Limb (tissue), 2 donors: ENCODE measurements around the gene CBLC.
"Not testable (repeated sequence)": the region's sequence is repeated elsewhere in the genome, so short reads cannot be mapped to it uniquely, and the experiment has no call there.

Source experiments
- DNase-seq, 2 donors: peaks; one replicate each; pipeline ENCODE4 v3.0.0-alpha.2; 2016; ENCODE audit errors: extremely low spot score in 2 of 2

The CBLC gene

GRCh38 chr19:44818466-44819031, 40.9 kb downstream of the CBLC start:
- DNase-seq: no peak

DNA sequence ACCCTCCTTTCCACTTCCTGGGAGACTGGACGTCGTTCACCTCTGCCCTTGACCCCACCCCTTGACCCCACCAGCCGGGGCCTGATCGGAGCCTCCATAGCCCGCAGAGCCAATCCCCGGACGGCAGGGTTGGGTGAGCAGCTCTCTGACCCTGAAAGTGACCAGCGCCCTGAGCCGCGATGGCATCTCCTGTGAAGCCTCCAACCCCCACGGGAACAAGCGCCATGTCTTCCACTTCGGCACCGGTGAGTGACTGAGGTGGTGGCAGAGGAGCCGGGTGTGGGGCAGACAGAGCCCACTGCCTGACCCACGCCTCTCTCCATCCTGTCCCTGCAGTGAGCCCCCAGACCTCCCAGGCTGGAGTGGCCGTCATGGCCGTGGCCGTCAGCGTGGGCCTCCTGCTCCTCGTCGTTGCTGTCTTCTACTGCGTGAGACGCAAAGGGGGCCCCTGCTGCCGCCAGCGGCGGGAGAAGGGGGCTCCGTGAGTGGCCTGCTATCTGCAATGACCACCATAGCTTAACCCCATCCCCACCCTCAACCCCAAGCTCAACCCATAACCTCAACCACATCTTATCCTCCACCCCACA, 41.6 kb downstream of the CBLC start:
- no peak for DNase-seq

- no peak for DNase-seq
Observed at GRCh38 chr19:44820648-44821609, 43.2 kb downstream of the CBLC start.

DNA sequence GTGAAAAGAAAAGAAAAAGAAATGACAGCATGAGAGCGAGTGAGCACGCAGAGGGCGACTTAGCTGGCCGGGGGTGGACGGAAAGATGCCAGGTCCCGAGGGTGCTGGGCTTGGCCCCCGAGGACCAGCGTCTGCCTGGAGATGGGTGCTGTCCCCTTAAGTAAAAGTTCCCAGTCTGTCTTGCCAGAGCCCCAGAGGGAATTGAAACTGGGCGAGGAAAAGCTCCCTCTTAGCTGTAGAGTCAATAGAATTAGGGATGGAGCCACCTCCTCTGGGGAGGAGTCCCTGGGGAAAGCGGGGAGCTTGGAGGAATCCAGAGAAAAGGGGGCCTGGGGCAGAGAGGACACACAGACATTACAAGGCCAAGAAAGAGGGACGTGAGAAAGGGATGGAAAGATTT, 44.5 kb downstream of the CBLC start:
- no peak for DNase-seq

GRCh38 chr19:44822670-44823372, 45.1 kb downstream of the CBLC start:
- no peak for DNase-seq

DNA sequence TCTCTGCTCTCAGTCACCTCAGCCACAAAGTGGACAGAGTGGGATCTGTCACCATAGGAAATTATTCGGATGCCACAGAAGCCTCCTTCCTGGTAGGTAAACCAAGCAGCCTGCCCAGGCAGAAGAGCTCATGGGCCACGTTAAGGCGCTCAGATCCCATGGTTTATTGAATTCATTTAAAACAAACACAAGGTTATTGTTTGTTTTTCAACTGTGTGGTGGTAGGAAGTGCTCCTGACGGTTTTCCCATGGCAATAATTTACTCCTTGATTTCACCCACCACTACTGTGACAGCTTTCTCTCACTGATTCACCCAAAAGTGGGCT, 45.6 kb downstream of the CBLC start:
- DNase-seq: no peak

DNA sequence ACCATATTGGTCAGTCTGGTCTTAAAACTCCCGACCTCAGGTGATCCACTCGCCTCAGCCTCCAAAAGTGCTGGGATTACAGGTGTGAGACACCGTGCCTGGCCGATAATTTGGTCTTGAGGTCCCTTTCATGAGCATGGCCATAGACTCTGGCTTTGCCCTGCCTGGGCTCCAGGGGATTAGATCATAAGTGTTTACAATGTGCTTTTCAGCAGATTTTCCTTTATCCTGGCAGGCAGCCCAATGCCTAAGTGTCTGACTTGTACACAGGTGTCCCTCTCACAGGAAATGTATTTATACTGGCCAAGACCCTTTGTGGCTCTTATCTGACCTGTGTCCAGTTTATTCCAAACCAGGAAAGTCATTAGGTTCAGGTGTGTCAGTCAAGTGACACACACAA, 47.1 kb downstream of the CBLC start:
- no peak for DNase-seq

- DNase-seq: not testable (repeated sequence)
Observed at GRCh38 chr19:44832875-44833274, 55.2 kb downstream of the CBLC start.

DNA sequence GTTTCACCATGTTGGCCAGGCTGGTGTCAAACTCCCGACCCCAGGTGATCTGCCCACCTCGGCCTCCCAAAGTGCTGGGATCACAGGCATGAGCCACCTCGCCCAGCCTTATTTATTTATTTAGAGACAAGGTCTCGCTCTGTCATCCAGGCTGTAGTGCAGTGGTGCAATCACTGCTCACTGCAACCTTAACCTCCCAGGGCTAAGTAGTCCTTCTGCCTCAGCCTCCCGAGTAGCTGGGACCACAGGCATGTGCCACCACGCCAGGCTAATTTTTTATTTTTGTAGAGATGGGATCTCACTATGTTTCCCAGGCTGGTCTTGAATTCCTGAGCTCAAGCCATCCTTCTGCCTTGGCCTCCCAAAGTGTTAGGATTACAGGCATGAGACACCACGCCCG, 56.7 kb downstream of the CBLC start:
- DNase-seq: not testable (repeated sequence)

- no peak for DNase-seq
Observed at GRCh38 chr19:44839276-44839675, 61.6 kb downstream of the CBLC start.

- DNase-seq: no peak
Observed at GRCh38 chr19:44840811-44841210, 63.1 kb downstream of the CBLC start.

GRCh38 chr19:44841231-44841630, 63.5 kb downstream of the CBLC start:
- no peak for DNase-seq

DNA sequence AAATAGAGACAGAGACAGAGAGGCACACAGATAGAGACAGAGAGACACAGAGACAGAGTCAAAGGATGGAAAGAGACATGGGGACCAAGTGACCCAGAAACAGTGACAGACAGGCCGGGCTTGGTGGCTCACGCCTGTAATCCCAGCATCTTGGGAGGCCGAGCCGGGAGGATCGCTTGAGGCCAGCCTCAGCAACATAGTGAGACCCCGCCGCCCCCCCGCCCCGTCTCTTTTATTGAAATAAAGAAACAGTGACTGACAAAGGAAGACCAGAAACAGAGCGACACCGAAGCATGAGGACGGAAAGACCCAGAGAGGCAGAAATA, 67.6 kb downstream of the CBLC start:
- DNase-seq: no peak

DNA sequence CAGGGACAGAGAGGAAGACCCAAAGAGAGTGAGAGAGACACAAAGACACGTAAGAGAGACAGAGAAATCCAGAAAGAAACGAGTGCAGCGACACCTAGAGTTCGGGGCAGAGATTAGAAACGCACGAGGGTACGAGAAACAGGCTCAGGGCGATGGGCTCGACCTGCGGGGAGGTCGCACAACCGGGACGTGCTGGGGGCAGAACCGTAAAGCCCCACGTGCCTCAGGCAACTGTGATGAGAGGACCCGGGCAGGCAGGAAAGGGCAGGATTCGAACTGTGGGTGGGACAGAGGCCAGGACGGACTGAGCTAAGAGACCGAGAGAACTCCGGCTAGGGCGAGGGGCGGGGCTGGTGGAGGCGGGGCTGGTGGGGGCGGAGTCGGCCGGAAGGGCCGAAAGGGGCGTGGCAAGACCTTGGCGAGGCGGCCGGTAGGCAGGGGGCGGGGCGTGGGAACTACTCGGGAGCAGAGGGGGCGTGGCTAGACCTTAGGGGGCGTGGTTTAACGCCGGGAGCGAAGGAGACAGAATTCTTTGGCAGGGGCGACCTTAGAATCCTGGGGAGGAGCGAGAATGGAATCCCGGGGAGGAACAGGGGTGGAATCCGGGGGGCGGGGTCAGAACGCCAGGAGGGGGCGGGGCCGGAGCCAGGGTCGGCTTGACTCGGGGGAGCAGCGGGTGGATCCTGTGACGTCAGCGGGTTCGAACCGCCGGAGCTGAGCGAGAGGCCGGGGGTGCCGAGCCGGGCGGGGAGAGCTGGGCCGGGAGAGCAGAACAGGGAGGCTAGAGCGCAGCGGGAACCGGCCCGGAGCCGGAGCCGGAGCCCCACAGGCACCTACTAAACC, 68.1 kb downstream of the CBLC start, which contains the start of gene NECTIN2:
Gene NECTIN2 (plus strand): TSS at position 686 of the 843 bp plus-strand sequence. CDS start 229 bp downstream, outside the sequence.
- DNase-seq: peak; percentile 96 to 100

- peak; percentile 19 to 82 for DNase-seq
Observed at GRCh38 chr19:44846455-44847143, 68.9 kb downstream of the CBLC start.

- peak; percentile 15 to 75 for DNase-seq
Observed at GRCh38 chr19:44847144-44848035, 69.7 kb downstream of the CBLC start.

- DNase-seq: peak in 1 of 2 donors; percentile 50
Observed at GRCh38 chr19:44848036-44848811, 70.5 kb downstream of the CBLC start.

DNA sequence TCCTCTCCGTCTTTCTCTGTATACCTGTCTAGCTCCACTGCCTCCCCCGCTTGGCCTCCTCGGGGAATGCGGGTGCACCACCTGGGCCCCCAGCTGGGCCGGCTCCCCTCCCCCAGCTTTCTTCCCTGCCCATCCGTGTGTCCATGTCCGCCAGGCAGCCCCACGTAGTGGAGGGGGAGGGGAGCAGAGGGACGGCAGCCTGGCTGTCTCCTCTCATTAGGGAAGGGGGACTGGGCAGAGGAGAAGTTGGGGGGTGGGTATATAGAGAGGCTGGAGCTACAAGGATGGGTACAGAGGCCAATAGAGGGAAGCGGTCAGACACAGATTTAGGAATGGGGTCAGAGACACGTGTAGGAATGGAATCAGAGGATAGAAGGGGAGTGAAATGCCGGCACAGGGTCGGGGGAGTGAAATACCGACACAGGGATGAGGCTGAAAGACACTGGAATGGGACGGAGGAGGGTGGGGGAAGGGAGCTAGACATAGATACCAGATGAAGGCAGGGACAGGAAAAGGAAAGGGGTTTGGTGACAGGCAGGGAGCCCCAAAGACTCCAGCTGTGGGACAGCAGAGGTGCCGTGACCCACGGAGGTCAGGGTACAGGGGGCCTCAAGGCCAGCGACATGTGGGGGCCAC, 71.2 kb downstream of the CBLC start:
- DNase-seq: peak in 1 of 2 donors; percentile 53
